Right cardiac atrium (tissue), 5 donors: Measurements from ENCODE around the gene CNIH3. TPM values are rescaled to one million over a fixed set of nuclear protein-coding genes. Genes with fewer than 3 reads are reported as not detected.

Experiments used
- ATAC-seq, 2 donors: fragments of 200-7000 bp; cut with Tn5 transposase; one replicate each; pipeline versions ENCODE4 v1.8.0 to v1.9.1; 2020; ENCODE audit warnings: moderate library complexity in 2 of 2, mild to moderate bottlenecking in 1 of 2
- DNase-seq, 3 donors: peaks; one replicate each; pipeline ENCODE4 v3.0.0-alpha.2; 2020
- H3K27ac ChIP-seq: one replicate; pipeline ENCODE4 v1.5.1; 2013; ENCODE audit warnings: mild to moderate bottlenecking, low read length, control low read depth, moderate library complexity
- H3K27me3 ChIP-seq: one replicate; pipeline ENCODE4 v1.6.1; 2013; ENCODE audit not compliant: control insufficient read depth, insufficient read depth
- H3K4me1 ChIP-seq: one replicate; pipeline ENCODE4 v1.6.1; 2013; ENCODE audit warnings: low read length; ENCODE audit not compliant: control insufficient read depth, insufficient read depth
- H3K4me3 ChIP-seq: one replicate; pipeline ENCODE4 v1.5.1; 2013; ENCODE audit warnings: low read length, control low read depth
- H3K9me3 ChIP-seq: one replicate; pipeline ENCODE4 v1.6.1; 2013; ENCODE audit warnings: low read length; ENCODE audit not compliant: control insufficient read depth
- WGBS: extraction: QIAGEN DNeasy Blood & Tissue Kit; methylation state at CpG from one replicate; pipeline ENCODE4 v1.1.7; 2013; 5-methylcytosine and 5-hydroxymethylcytosine counted together
- intact Hi-C, 4 donors: fragments of 100-400 bp; cut with DNase I; formaldehyde crosslinking; loops; one replicate each; pipeline versions ENCODE4 v1.11.0 to v1.14.0; 2022 to 2023
- polyA plus RNA-seq: library from polyadenylated mRNA; stranded (reverse); fragments of 200-250 nt; gene quantifications from one replicate; pipeline ENCODE4 v1.2.3, GENCODE V29; 2013
- total RNA-seq, 4 donors: library from RNA; stranded (reverse); fragmentation: NEBNext Ultra II Directional; extraction: Animal tissue kit (Norgen Biotek cat#: 25700); gene quantifications; one replicate each; pipeline ENCODE4 v1.2.1, GENCODE V29; 2021
- donor health status: healthy with polysubstance abuse.
- donor health status: DM: no; HTN: yes; CAD: no.
- donor health status: DM: no; HTN: no; CAD: no.
- donor health status: DM: no; HTN: yes; CAD: no; lungs with severe emphysema.
- donor health status: DM: yes; HTN: yes; CAD: no.

The CNIH3 gene
- total and polyA plus RNA-seq, 5 donors, result 0.66 to 2.3 (median 1.3) TPM

DNA sequence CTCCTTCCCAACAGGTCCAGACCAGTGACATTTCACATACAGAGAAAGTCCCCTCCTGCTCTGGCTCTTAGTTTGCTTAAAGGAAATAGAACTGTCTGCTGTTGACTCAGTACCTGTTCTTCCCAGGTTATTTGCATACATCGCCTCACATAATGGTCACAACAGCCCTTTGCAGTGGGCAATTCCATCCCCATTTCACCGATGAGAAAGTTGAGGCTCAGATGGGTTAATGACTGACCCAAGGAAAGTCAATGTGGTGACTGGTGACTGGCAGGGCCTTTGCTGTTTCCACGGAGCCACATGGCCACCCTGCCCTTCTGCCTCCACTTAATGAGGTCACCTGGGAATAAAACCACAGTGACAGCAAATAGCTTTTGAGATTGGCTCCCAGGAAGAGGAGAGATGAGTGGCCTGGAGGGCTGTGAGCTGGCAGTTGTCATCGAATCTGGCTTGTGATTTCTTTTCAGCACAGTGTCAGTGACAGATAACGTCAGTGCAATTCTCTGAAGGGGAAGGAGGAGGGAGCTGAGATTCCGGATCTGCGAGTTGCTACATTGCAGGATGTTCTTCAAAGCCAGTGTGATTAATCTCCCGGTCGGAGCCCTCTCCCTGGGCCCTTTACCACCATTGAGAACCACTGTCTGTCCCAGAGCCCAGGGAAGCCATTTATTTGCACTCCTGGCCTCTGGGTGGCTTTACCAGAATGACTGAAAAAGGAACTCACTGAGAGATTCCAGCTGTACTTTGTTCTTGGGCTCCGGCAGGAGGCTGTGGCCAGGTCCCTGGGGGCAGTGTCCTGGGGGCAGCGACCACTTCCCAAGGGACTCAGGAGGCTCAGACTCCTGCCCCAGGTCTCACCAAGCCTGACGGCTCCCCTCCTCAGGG is 117.2 kb downstream of the CNIH3 start:
- Histone ChIP-seq H3K27me3 (no peaks in the 10 kb centered on the region), H3K4me1 (peaks cover 10% of the 10 kb centered on the region), H3K27ac (peak overlapping the region; percentile 20), H3K9me3 (no peaks in the 10 kb centered on the region), H3K4me3 (no peak overlapping the region)
- intact Hi-C loops, result loop anchor here in 1 of 4 donors (10.0 kb wide), 1 partner anchor 78 kb away; no protein-coding TSS in a partner anchor
- DNase-seq, result peak; percentile 41 to 64 (median 61)
- ATAC-seq, result peak; percentile 81 to 82
- WGBS, result 26% methylated on average over 12 of the region's 12 CpGs

DNA sequence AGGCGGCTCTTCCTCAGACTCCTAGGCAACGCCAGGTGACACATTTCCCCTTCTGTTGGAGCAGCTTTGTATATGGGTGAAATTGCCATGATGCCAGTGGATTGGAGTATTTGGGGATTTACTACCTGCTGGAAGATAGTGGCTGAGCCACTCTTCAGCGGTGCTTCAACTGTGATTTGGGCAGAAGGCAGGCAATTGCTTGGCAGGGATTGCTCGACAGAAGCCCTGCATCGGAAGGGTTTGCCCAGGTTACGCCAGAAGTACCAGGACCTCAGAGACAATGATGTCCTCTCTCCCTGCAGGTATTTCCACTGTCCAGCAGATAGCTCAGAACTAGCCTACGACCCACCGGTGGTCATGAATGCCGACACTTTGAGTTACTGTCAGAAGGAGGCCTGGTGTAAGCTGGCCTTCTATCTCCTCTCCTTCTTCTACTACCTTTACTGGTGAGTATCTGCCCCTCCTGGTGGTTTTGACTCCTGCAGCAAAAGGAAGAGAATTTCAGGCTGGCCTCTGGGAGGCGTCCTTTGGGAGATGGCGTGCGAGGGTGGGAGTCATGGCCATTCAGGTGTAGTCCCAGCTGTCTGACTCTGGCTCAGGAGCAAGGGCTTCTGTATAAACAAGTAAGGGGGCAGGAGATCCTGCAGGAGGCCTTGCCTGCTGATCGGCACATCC is 118.3 kb downstream of the CNIH3 start:
- Histone ChIP-seq H3K9me3 (no peaks in the 10 kb centered on the region), H3K27ac (no peak overlapping the region), H3K27me3 (no peaks in the 10 kb centered on the region), H3K4me1 (peaks cover 10% of the 10 kb centered on the region), H3K4me3 (no peak overlapping the region)
- 95% methylated on average over 13 of the region's 13 CpGs for WGBS
- intact Hi-C loops, result loop anchor here in 1 of 4 donors (10.0 kb wide), 1 partner anchor 80 kb away; no protein-coding TSS in a partner anchor
- DNase-seq (no peak), ATAC-seq (no peak)

DNA sequence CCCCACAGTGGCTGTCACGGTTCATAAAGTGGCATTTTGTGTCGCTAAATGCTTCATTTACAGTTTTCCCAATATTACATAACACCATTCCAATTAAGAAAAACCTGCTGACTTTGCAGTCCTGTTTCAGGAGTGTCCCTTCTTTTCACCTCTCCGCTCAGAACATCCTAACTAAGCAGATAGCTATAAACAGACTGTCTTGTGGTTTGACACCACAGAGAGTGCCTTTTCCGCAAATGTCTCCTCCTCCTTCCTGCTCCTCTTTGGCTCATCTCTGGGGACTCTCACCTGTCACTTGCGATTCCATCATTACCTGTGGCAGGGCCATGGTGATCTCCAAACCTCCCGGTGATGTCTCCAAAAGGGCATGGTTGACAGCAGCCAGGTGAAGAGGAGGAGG is 119.0 kb downstream of the CNIH3 start:
- DNase-seq (no peak), ATAC-seq (no peak)
- peaks cover 10% of the 10 kb centered on the region for H3K4me1 ChIP-seq
- H3K9me3 ChIP-seq, result no peaks in the 10 kb centered on the region
- H3K4me3 ChIP-seq, result no peak overlapping the region
- no peaks in the 10 kb centered on the region for H3K27me3 ChIP-seq
- 92% methylated on average over 6 of the region's 6 CpGs for WGBS
- intact Hi-C loops, result loop anchor here in 1 of 4 donors (10.0 kb wide), 1 partner anchor 80 kb away; no protein-coding TSS in a partner anchor
- no peak overlapping the region for H3K27ac ChIP-seq

DNA sequence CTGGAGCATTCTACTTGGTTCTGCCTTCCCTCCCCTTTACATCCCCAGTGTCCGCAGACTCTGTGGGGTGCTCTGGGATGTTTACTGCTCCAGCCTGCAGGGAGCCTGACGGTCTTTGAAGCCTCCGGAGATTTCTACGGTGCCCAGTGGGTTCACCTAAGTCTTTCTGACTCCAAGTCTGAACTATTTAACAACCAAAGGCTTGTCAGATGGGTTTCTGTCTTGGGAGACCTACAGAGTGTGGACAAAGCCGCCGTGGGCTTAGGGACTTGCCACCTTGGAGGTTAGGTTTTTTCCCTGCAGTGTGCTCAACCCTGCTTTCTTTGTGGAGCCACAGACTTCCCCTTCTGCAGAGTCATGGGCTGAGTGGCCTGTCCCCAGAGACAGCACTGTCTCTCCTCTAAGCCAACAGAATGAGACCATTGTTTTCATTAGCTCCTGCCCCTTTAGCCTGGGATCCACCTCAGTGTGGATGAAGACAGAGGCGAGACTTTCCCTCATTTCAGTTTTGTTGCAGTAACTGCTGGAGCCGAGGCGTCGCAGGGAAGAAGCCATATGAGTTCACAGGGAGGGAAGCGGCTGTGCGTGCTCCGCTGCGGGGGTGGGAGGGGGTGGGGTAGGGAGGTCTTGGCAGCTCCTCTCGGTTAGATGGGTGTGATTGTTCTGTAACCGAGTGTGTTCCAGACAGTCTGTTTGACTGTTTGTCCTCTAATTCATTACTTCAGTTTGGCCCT is 120.7 kb downstream of the CNIH3 start:
- H3K4me3 ChIP-seq, result no peak overlapping the region
- H3K27me3 ChIP-seq, result no peaks in the 10 kb centered on the region
- peak; percentile 46 to 63 (median 60) for DNase-seq
- peak; percentile 69 to 71 for ATAC-seq
- H3K27ac ChIP-seq, result no peak overlapping the region
- H3K4me1 ChIP-seq, result peaks cover 10% of the 10 kb centered on the region
- H3K9me3 ChIP-seq, result no peaks in the 10 kb centered on the region
- WGBS, result 37% methylated on average over 16 of the region's 16 CpGs
- intact Hi-C loops, result loop anchor here in 1 of 4 donors (10.0 kb wide), 1 partner anchor 82 kb away; no protein-coding TSS in a partner anchor

DNA sequence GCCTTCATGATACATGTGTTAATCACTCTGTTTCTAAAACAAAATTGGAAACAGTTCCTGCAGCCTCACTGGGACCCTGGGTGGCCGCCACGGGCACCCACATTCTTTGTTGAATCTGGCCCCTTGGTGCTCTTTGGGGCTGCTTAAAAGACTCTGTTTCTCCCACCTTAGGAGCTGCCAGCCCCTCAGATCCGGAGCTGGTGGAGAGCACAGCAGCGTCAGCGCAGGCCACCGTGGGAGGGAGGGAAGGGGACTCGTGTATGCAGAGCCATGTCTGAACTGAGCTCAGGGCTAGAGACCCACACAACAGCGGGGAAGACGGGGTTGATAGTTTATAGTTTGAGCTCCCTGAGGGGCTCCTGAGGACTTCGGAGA is 121.2 kb downstream of the CNIH3 start:
- H3K27ac ChIP-seq, result no peak overlapping the region
- peaks cover 9% of the 10 kb centered on the region for H3K4me1 ChIP-seq
- no peaks in the 10 kb centered on the region for H3K9me3 ChIP-seq
- DNase-seq (peak in 1 of 3 donors; percentile 46), ATAC-seq (no peak)
- H3K27me3 ChIP-seq, result no peaks in the 10 kb centered on the region
- H3K4me3 ChIP-seq, result no peak overlapping the region
- intact Hi-C loops, result loop anchor here in 1 of 4 donors (10.0 kb wide), 1 partner anchor 83 kb away; no protein-coding TSS in a partner anchor
- WGBS, result 50% methylated on average over 10 of the region's 10 CpGs

DNA sequence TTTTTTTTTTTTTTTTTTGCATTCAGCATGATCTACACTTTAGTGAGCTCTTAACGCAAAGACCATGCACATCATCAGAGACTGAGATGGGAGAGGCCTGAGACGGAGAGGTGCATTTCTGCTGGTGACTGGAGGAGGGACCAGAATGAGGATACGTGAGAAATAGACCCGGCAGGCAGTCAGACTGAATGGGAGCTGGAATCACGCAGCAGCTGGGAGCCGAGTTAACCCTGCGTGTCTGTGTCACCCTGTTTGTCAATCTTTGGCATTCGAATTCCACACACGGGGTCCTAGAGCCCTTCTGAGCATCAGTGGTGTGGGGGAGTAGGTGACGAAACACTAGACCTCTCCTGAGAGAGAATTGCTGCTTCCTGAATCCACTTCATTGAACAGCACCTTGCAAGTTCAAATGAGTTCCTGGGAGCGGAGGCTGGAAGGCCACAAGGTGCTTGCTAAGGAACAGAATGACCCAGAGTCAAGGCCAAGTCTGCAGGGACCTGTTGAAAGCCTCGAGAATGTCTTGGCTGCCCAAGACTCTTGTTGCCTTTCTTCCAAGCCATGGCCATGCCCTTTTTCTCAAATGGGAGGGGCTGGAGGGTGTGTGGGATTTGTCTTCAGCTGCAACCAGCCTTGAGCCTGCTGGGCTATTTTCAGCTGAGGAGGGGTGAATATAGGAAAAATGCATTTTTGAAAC is 123.3 kb downstream of the CNIH3 start:
- WGBS, result 86% methylated on average over 12 of the region's 12 CpGs
- H3K27ac ChIP-seq, result no peak overlapping the region

DNA sequence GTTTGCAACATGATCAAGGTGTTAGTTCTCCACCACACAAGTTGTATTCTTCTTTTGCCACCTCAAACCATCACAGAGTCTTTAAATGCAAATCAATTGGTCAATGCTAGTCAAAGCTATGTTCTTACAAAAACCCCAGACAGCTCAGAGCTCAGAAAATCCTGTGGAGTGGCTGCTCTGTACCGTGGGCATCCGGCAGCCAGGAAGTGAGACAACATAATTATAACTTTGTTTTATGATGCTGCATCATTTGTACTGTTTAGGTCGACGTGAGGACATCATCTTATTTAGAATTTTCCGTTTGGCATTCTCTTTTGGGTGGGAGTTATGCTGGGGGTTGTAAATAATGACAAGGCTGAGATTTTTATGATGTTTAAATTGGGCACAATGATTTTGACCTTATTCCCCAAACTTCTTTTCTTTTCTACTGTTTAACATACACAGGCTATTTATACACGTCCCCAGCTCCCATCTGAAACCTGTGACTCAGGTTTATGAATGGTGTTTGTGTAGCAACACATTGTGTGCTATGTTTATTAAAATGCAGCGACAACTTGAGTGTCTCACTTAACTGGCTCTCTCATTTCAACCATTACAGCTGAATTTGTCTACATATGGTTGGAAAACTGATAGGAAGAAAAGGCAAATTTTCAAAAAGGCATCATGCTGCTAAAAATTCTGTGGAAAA is 124.0 kb downstream of the CNIH3 start:
- Histone ChIP-seq H3K4me3 (no peak overlapping the region), H3K27ac (no peak overlapping the region), H3K4me1 (no peaks in the 10 kb centered on the region), H3K27me3 (no peaks in the 10 kb centered on the region), H3K9me3 (no peaks in the 10 kb centered on the region)
- no peak for ATAC-seq
- no peak for DNase-seq
- intact Hi-C loops, result loop anchor here in 1 of 4 donors (10.0 kb wide), 1 partner anchor 85 kb away; no protein-coding TSS in a partner anchor
- WGBS, result 86% methylated on average over 7 of the region's 7 CpGs

More for the DNA sequence above, 123.3 kb downstream of the CNIH3 start:
- Histone ChIP-seq H3K27me3 (no peaks in the 10 kb centered on the region), H3K4me1 (no peaks in the 10 kb centered on the region), H3K9me3 (no peaks in the 10 kb centered on the region), H3K4me3 (no peak overlapping the region)
- intact Hi-C loops, result loop anchor here in 1 of 4 donors (10.0 kb wide), 1 partner anchor 85 kb away; no protein-coding TSS in a partner anchor
- no peak for ATAC-seq
- peak in 1 of 3 donors; percentile 47 for DNase-seq

DNA sequence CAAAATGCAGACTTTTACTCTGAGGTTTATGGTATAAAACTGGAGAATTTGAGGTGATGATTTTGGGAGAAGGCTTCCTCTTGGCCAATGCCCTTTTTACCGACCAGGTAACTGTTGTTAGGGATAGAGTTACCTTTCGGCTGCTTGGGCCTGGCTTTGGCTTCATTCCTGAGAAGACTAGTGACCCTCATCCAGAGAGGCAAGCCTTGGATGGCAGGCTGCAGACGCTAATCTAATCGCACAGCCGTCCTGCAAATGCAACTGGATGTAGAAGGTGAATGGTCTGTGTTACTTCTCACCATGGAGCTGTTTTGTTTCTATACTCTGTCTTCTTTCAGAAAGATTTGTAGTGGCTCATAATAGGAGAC is 124.6 kb downstream of the CNIH3 start:
- H3K27ac ChIP-seq, result no peak overlapping the region
- no peaks in the 10 kb centered on the region for H3K4me1 ChIP-seq
- DNase-seq (no peak), ATAC-seq (no peak)
- no peaks in the 10 kb centered on the region for H3K9me3 ChIP-seq
- WGBS, result 82% methylated on average over 5 of the region's 5 CpGs
- intact Hi-C loops, result no loop called here
- no peak overlapping the region for H3K4me3 ChIP-seq
- H3K27me3 ChIP-seq, result no peaks in the 10 kb centered on the region

DNA sequence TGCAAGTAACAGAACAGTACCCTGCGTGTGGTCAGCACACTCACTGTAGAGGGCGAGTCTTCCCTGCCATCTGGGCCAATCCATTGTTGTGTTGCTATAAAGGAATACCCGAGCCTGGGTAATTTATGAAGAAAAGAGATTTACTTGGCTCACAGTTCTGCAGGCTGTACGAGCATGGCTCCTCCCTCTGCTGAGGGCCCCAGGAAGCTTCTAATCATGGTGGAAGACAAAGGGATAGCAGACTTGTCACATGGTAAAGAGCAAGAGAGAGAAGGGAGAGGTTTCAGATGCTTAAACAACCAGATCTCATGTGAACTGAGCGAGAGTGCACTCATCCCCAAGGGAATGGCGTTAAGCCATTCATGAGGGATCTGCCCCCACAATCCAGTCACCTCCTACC is 126.2 kb downstream of the CNIH3 start:
- Histone ChIP-seq H3K4me1 (no peaks in the 10 kb centered on the region), H3K9me3 (no peaks in the 10 kb centered on the region), H3K27me3 (no peaks in the 10 kb centered on the region), H3K4me3 (no peak overlapping the region), H3K27ac (no peak overlapping the region)
- ATAC-seq (no peak), DNase-seq (no peak)
- 88% methylated on average over 6 of the region's 6 CpGs for WGBS
- intact Hi-C loops, result no loop called here
